ENCODE data around the gene DAP. TPM values are rescaled to one million over a fixed set of nuclear protein-coding genes. Genes with fewer than 3 reads are reported as not detected.
"Not testable (repeated sequence)": the region's sequence is repeated elsewhere in the genome, so short reads cannot be mapped to it uniquely, and the experiment has no call there.

Gene DAP
- total and polyA plus RNA-seq, 12 donors: 14.2 to 52.5 (median 28.0) TPM

- WGBS, 2 donors: 93 to 99% methylated on average over 21 to 36 of the region's 48 CpGs
- Histone ChIP-seq H3K36me3 (peaks cover 0 to 8% (median 0%) of the 10 kb centered on the region in 9 donors), H3K4me1 (peaks cover 0 to 18% (median 0%) of the 10 kb centered on the region in 9 donors), H3K9me3 (no peaks in the 10 kb centered on the region), H3K4me3 (no peak overlapping the region), H3K27ac (no peak overlapping the region), H3K27me3 (no peaks in the 10 kb centered on the region)
- intact Hi-C loops (cut with DNase I): loop anchor here in 1 of 10 donors (10.0 kb wide), 1 partner anchor 365 kb away; no protein-coding TSS in a partner anchor
- no peak for TF ChIP-seq CTCF (IDR thresholded peaks at IDR 0.05)
- no peak for DNase-seq
- no peak for ATAC-seq
Measured at GRCh38 chr5:10639846-10640368, 121.1 kb downstream of the DAP start.

- H3K36me3 ChIP-seq, H3K4me3 ChIP-seq, ATAC-seq, H3K27me3 ChIP-seq, H3K27ac ChIP-seq, DNase-seq, H3K9me3 ChIP-seq: not testable (repeated sequence)
- 93 to 95% methylated on average over 25 to 33 of the region's 48 CpGs for WGBS, 2 donors
- intact Hi-C loops (cut with DNase I): loop anchor here in 1 of 10 donors (10.0 kb wide), 1 partner anchor 364 kb away; no protein-coding TSS in a partner anchor
- peaks cover 0 to 24% (median 0%) of the 10 kb centered on the region in 9 donors for H3K4me1 ChIP-seq
Measured at GRCh38 chr5:10638723-10639122, 122.3 kb downstream of the DAP start.

- H3K9me3 ChIP-seq: no peaks in the 10 kb centered on the region
- H3K36me3 ChIP-seq: peaks cover 0 to 8% (median 0%) of the 10 kb centered on the region in 9 donors
- intact Hi-C loops (cut with DNase I): loop anchor here in 1 of 10 donors (10.0 kb wide), 1 partner anchor 363 kb away; no protein-coding TSS in a partner anchor
- ATAC-seq (no peak), DNase-seq (no peak)
- 72 to 82% methylated on average over 10 of the region's 10 CpGs for WGBS, 2 donors
- TF ChIP-seq CTCF (IDR thresholded peaks at IDR 0.05): no peak
- H3K4me3 ChIP-seq: no peak overlapping the region
- H3K27me3 ChIP-seq: no peaks in the 10 kb centered on the region
- peaks cover 0 to 32% (median 0%) of the 10 kb centered on the region in 9 donors for H3K4me1 ChIP-seq
- no peak overlapping the region for H3K27ac ChIP-seq
Measured at GRCh38 chr5:10637944-10638343, 123.1 kb downstream of the DAP start.

GRCh38 chr5:10636363-10637142, 124.5 kb downstream of the DAP start:
- H3K4me1 ChIP-seq: peaks cover 0 to 45% (median 0%) of the 10 kb centered on the region in 9 donors
- no peak for DNase-seq
- intact Hi-C loops (cut with DNase I): loop anchor here in 1 of 10 donors (10.0 kb wide), 1 partner anchor 362 kb away; no protein-coding TSS in a partner anchor

More at GRCh38 chr5:10636363-10637142, 124.5 kb downstream of the DAP start:
- peaks cover 0 to 8% (median 0%) of the 10 kb centered on the region in 9 donors for H3K36me3 ChIP-seq
- H3K27me3 ChIP-seq: no peaks in the 10 kb centered on the region
- no peak for TF ChIP-seq CTCF (IDR thresholded peaks at IDR 0.05)
- no peak overlapping the region for H3K27ac ChIP-seq
- ATAC-seq: no peak
- 80 to 83% methylated on average over 15 of the region's 15 CpGs for WGBS, 2 donors
- no peak overlapping the region for H3K4me3 ChIP-seq
- no peaks in the 10 kb centered on the region for H3K9me3 ChIP-seq
